Stimulated activated CD4-positive, alpha-beta T cell treated with anti-CD3 and anti-CD28 coated beads, Interleukin-1b, Interleukin-23, amount 100 ng/mL, for 4 hours (primary cell): ENCODE results near the gene TNPO3.
"Not testable (repeated sequence)": the region's sequence is repeated elsewhere in the genome, so short reads cannot be mapped to it uniquely, and the experiment has no call there.

Experiments used
- DNase-seq, 2 donors: peaks; one replicate each; pipeline ENCODE4 v3.0.0-alpha.2; 2020; ENCODE audit warnings: low read depth in 2 of 2

Gene TNPO3

GRCh38 chr7:129069021-129069420 lies 14.1 kb upstream of the TNPO3 start:
- DNase-seq, result no peak

- no peak for DNase-seq
Observed at GRCh38 chr7:129067943-129068548, 13.1 kb upstream of the TNPO3 start.

GRCh38 chr7:129067132-129067561 lies 12.2 kb upstream of the TNPO3 start:
- DNase-seq, result not testable (repeated sequence)

- DNase-seq, result no peak
Observed at GRCh38 chr7:129066290-129067131, 11.6 kb upstream of the TNPO3 start.

- no peak for DNase-seq
Observed at GRCh38 chr7:129055861-129056464, 1.1 kb upstream of the TNPO3 start.

- DNase-seq, result no peak
Observed at GRCh38 chr7:129055294-129055816, 444 bp upstream of the TNPO3 start.

- no peak for DNase-seq
Observed at GRCh38 chr7:129053938-129054437, 923 bp downstream of the TNPO3 start.

GRCh38 chr7:129052441-129052840 lies 2.5 kb downstream of the TNPO3 start:
- DNase-seq, result no peak

GRCh38 chr7:129051459-129051858 lies 3.5 kb downstream of the TNPO3 start:
- DNase-seq, result not testable (repeated sequence)

GRCh38 chr7:129047761-129048160 lies 7.2 kb downstream of the TNPO3 start:
- no peak for DNase-seq

GRCh38 chr7:129045682-129046081 lies 9.2 kb downstream of the TNPO3 start:
- no peak for DNase-seq

GRCh38 chr7:129043012-129043411 lies 11.9 kb downstream of the TNPO3 start:
- no peak for DNase-seq

- no peak for DNase-seq
Observed at GRCh38 chr7:129041142-129042085, 13.5 kb downstream of the TNPO3 start.

GRCh38 chr7:129038468-129038867 lies 16.4 kb downstream of the TNPO3 start:
- not testable (repeated sequence) for DNase-seq

- no peak for DNase-seq
Observed at GRCh38 chr7:129037585-129037984, 17.3 kb downstream of the TNPO3 start.

- no peak for DNase-seq
Observed at GRCh38 chr7:129032017-129032416, 22.9 kb downstream of the TNPO3 start.

GRCh38 chr7:129030440-129030839 lies 24.5 kb downstream of the TNPO3 start:
- no peak for DNase-seq

GRCh38 chr7:129024125-129024524 lies 30.8 kb downstream of the TNPO3 start:
- no peak for DNase-seq

- DNase-seq, result no peak
Observed at GRCh38 chr7:129021656-129022055, 33.3 kb downstream of the TNPO3 start.

GRCh38 chr7:129017933-129018538 lies 36.9 kb downstream of the TNPO3 start:
- DNase-seq, result no peak

GRCh38 chr7:129017264-129017663 lies 37.6 kb downstream of the TNPO3 start:
- no peak for DNase-seq
